Mesenteric fat pad (tissue), 1 donor: ENCODE data around the gene MAP4K4. TPM values are rescaled to one million over a fixed set of nuclear protein-coding genes. Genes with fewer than 3 reads are reported as not detected.

ENCODE experiments used
- DNase-seq: peaks from one replicate; pipeline ENCODE4 v3.0.0-alpha.2; 2020; ENCODE audit warnings: low spot score
- total RNA-seq: library from RNA; stranded (reverse); fragmentation: NEBNext Ultra II Directional; extraction: Animal tissue kit (Norgen Biotek cat#: 25700); gene quantifications from one replicate; pipeline ENCODE4 v1.2.1, GENCODE V29; 2021
- donor health status: DM: yes; HTN: yes; CAD: no.

Gene MAP4K4
- total RNA-seq, 1 donor from 2014 or later = 117 TPM

GRCh38 chr2:101833890-101834523, 136.5 kb downstream of the MAP4K4 start:
- no peak for DNase-seq

GRCh38 chr2:101837354-101837753, 139.8 kb downstream of the MAP4K4 start:
- no peak for DNase-seq

GRCh38 chr2:101841679-101842327, 144.3 kb downstream of the MAP4K4 start:
- DNase-seq = no peak

- DNase-seq = no peak
Measured at GRCh38 chr2:101842471-101842870, 145.0 kb downstream of the MAP4K4 start.

GRCh38 chr2:101843048-101843447, 145.5 kb downstream of the MAP4K4 start:
- no peak for DNase-seq

GRCh38 chr2:101843471-101843870, 146.0 kb downstream of the MAP4K4 start:
- no peak for DNase-seq

- DNase-seq = no peak
Measured at GRCh38 chr2:101844055-101844635, 146.6 kb downstream of the MAP4K4 start.

GRCh38 chr2:101846973-101847372, 149.5 kb downstream of the MAP4K4 start:
- DNase-seq = no peak

GRCh38 chr2:101847661-101848339, 150.3 kb downstream of the MAP4K4 start:
- DNase-seq = no peak

- no peak for DNase-seq
Measured at GRCh38 chr2:101848769-101849410, 151.4 kb downstream of the MAP4K4 start.

GRCh38 chr2:101850450-101850849, 152.9 kb downstream of the MAP4K4 start:
- DNase-seq = no peak

GRCh38 chr2:101850991-101851390, 153.5 kb downstream of the MAP4K4 start:
- no peak for DNase-seq

GRCh38 chr2:101852824-101853223, 155.3 kb downstream of the MAP4K4 start:
- DNase-seq = no peak

GRCh38 chr2:101854877-101855276, 157.4 kb downstream of the MAP4K4 start:
- no peak for DNase-seq

- no peak for DNase-seq
Measured at GRCh38 chr2:101855776-101856175, 158.3 kb downstream of the MAP4K4 start.

GRCh38 chr2:101858246-101858645, 160.7 kb downstream of the MAP4K4 start:
- DNase-seq = no peak

- DNase-seq = no peak
Measured at GRCh38 chr2:101858910-101859309, 161.4 kb downstream of the MAP4K4 start.

- DNase-seq = no peak
Measured at GRCh38 chr2:101859604-101860003, 162.1 kb downstream of the MAP4K4 start.

- no peak for DNase-seq
Measured at GRCh38 chr2:101860157-101860556, 162.7 kb downstream of the MAP4K4 start.

GRCh38 chr2:101860782-101861181, 163.3 kb downstream of the MAP4K4 start:
- DNase-seq = no peak

GRCh38 chr2:101861382-101861781, 163.9 kb downstream of the MAP4K4 start:
- no peak for DNase-seq

GRCh38 chr2:101863534-101863933, 166.0 kb downstream of the MAP4K4 start:
- DNase-seq = no peak
